ENCODE data around the gene APBA2.

GRCh38 chr15:29124581-29125381 lies 239.0 kb downstream of the APBA2 start:
- TF ChIP-seq CTCF (IDR thresholded peaks at IDR 0.05) (no peak; the same call in 1 of the 2 replicates), POLR2AphosphoS5 (IDR thresholded peaks at IDR 0.05; ENCODE audit: low read depth, low read length) (no peak), TCF7L2 (IDR thresholded peaks at IDR 0.05; ENCODE audit: low read depth, low read length) (no peak), REST (IDR thresholded peaks at IDR 0.05; ENCODE audit: insufficient read depth in 1 of 2, low read depth in 2 of 2, low read length in 1 of 2) (no peak)
